ENCODE results near the gene PMAIP1. TPM values are rescaled to one million over a fixed set of nuclear protein-coding genes. Genes with fewer than 3 reads are reported as not detected.
A peak's percentile ranks its signal among the peaks of the same experiment; 100 is the strongest.
"Not testable (repeated sequence)": the region's sequence is repeated elsewhere in the genome, so short reads cannot be mapped to it uniquely, and the experiment has no call there.

PMAIP1 gene
- 10 to 100 TPM in 1 of 7 donors, 1 to 10 TPM in 2, under 1 TPM in 3, not detected in 1; 0.30 to 11.8 (median 1.8) TPM for total RNA-seq
- polyA plus RNA-seq, result under 1 TPM; 0.47 to 0.75 TPM
- long read RNA-seq, donor 1, partial matches to known transcripts, result 0 of 1 reads
- long read RNA-seq, donor 1, other reads (novel, unspliced or antisense), result 0 of 1 reads
- long read RNA-seq, donor 2, transcript PMAIP1-202 (2 exons, 1,948 nt), result major isoform, 11 of 11 reads
- long read RNA-seq, donor 2, partial matches to known transcripts, result 0 of 11 reads
- long read RNA-seq, donor 2, other reads (novel, unspliced or antisense), result 0 of 11 reads
- long read RNA-seq, donor 3, result 0 reads

DNA sequence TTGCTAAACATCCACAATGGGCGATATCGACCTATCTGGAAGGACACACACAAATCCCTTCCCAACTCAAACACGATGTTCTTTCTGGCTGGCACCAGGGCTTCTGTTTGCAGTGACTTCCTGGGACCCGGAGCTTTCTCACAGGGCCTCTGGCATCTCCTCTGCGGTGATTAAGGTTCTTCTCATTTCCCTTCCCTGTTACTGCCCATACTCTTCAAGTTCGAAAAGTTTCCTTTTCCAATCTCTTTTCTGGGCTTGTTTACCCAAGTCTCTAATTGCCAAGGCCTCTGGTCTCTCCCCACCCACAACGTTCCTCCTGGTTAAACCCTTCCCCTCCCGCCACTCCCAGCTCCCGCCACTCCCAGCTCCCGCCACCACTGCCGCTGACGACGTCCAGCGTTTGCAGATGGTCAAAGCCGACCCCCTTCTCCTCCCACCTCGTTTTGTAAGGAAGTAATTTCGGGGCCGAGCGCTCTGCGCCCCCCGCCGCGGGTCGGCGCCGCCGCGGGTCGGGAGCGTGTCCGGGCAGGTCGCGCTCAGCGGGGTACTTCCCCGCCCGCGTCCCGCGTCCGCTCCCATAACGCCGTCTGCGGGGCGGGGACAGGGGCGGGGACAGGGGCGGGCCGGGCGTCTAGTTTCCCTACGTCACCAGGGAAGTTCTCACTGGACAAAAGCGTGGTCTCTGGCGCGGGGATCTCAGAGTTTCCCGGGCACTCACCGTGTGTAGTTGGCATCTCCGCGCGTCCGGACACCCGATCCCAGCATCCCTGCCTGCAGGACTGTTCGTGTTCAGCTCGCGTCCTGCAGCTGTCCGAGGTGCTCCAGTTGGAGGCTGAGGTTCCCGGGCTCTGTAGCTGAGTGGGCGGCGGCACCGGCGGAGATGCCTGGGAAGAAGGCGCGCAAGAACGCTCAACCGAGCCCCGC, at the start of gene PMAIP1:
Gene PMAIP1, plus strand, starts transcription at position 699 of the 924 bp plus-strand sequence. Its CDS starts 182 bp downstream, at position 881.
- TF ChIP-seq, protein P1, sequence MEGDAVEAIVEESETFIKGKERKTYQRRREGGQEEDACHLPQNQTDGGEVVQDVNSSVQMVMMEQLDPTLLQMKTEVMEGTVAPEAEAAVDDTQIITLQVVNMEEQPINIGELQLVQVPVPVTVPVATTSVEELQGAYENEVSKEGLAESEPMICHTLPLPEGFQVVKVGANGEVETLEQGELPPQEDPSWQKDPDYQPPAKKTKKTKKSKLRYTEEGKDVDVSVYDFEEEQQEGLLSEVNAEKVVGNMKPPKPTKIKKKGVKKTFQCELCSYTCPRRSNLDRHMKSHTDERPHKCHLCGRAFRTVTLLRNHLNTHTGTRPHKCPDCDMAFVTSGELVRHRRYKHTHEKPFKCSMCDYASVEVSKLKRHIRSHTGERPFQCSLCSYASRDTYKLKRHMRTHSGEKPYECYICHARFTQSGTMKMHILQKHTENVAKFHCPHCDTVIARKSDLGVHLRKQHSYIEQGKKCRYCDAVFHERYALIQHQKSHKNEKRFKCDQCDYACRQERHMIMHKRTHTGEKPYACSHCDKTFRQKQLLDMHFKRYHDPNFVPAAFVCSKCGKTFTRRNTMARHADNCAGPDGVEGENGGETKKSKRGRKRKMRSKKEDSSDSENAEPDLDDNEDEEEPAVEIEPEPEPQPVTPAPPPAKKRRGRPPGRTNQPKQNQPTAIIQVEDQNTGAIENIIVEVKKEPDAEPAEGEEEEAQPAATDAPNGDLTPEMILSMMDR (IDR thresholded peaks at IDR 0.05), result no peak
- peak; percentile 51 for TF ChIP-seq POLR2A (IDR thresholded peaks at IDR 0.05)

DNA sequence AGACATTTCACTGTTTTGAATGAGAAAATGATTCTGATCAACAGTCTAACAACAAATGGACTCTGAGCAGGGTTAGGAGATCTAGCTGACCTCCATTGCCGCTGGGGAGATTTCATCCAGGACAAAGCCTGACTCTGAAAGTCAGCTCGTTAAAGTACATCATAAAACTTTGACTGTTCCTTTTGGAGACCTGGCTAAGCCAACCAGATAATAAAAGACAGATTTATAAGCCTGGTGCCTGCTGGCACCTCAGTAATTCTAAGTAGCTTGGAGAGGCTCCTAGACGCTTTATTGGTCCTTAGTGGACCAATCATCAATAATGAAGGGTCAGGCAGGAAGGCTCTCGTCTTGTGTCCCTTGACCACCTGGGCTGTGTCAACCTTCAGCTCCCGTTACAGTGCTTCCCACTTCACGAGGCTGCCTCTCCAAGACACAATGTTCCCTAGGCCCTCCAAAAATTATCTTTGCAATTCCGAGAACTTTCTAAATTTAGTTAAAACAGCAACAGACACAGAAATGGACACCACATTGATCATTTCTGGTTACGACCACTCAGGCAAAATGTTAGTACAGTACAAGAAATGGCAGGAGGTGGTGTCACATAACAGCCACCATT, 47.9 kb upstream of the PMAIP1 start:
- DNase-seq, result no peak
- intact Hi-C loops (cut with DNase I), result no loop called here
- H3K9me3 ChIP-seq, result no peaks in the 10 kb centered on the region
- no peaks in the 10 kb centered on the region for H3K4me1 ChIP-seq (ENCODE audit: insufficient read depth)
- no peaks in the 10 kb centered on the region for H3K27me3 ChIP-seq
- no peak overlapping the region for H3K4me3 ChIP-seq
- H3K27ac ChIP-seq, result no peak overlapping the region
- 45 to 67% (median 63%) methylated on average over 8 of the region's 8 CpGs for WGBS, 3 donors
- no peaks in the 10 kb centered on the region for H3K36me3 ChIP-seq
- TF ChIP-seq, protein P1 (IDR thresholded peaks at IDR 0.05), result no peak
- TF ChIP-seq EP300 (IDR thresholded peaks at IDR 0.05) (no peak), POLR2A (IDR thresholded peaks at IDR 0.05) (no peak)

More for the DNA sequence above, at the start of gene PMAIP1:
- H3K4me1 ChIP-seq (ENCODE audit: insufficient read depth), result peaks cover 3% of the 10 kb centered on the region
- H3K27me3 ChIP-seq, result no peaks in the 10 kb centered on the region
- H3K27ac ChIP-seq, result no peak within 1 kb of the TSS
- H3K9me3 ChIP-seq, result no peaks in the 10 kb centered on the region
- WGBS, 3 donors, result 1 to 2% (median 1%) methylated on average over 67 to 73 of the region's 73 CpGs
- intact Hi-C loops (cut with DNase I), result no loop called here
- peak; percentile 74 to 86 (median 82) for DNase-seq
- no peaks in the 10 kb centered on the region for H3K36me3 ChIP-seq
- H3K4me3 ChIP-seq, result peak within 1 kb of the TSS; percentile 57

DNA sequence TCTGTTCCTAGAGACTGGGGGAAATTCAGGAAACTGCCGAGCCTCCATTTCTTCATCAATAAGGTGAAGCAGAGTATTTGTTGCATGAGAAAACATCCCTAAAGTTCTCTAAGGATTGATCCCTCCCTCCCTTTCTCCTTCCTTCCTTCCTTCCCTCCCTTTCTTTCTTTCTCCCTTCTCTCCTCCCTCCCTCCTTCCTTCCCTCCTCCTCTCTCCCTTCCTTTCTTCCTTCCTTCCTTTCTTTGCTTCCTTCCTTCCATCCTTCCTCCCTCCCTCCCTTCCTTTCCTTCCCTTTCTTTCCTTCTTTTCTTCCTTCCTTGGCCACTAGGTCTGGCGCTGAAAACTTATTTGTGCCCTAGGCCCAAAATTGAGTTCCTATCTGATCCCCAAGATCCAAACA, 47.2 kb upstream of the PMAIP1 start:
- WGBS, 3 donors, result 91 to 99% (median 97%) methylated on average over 2 of the region's 2 CpGs
- Histone ChIP-seq H3K27ac (no peak overlapping the region), H3K27me3 (no peaks in the 10 kb centered on the region), H3K9me3 (no peaks in the 10 kb centered on the region), H3K4me1 (ENCODE audit: insufficient read depth) (no peaks in the 10 kb centered on the region), H3K36me3 (no peaks in the 10 kb centered on the region), H3K4me3 (no peak overlapping the region)
- TF ChIP-seq, protein P1 (IDR thresholded peaks at IDR 0.05), result no peak
- TF ChIP-seq POLR2A (IDR thresholded peaks at IDR 0.05) (no peak), EP300 (IDR thresholded peaks at IDR 0.05) (no peak)
- DNase-seq, result no peak
- intact Hi-C loops (cut with DNase I), result no loop called here

DNA sequence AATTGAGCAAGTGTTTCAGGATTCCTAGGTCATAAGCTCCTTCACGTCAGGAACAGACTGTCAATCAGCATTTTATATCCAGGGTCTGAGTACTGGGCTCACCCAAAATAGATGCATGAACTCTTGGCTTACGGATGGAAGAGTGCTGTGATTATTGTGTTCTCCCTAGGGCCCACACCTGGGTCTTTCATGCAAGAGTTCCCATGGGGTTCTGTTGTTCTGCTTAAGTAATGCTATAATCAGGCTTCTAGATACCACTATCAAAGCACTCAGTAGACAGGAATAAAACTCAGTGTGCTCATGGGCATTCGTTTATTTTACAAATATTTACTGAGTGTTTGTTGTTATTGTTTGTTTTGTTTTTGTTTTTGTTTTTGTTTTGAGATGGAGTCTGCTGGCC, 46.4 kb upstream of the PMAIP1 start:
- Histone ChIP-seq H3K27me3 (no peaks in the 10 kb centered on the region), H3K27ac (no peak overlapping the region), H3K36me3 (no peaks in the 10 kb centered on the region), H3K9me3 (no peaks in the 10 kb centered on the region), H3K4me1 (ENCODE audit: insufficient read depth) (no peaks in the 10 kb centered on the region), H3K4me3 (no peak overlapping the region)
- intact Hi-C loops (cut with DNase I), result no loop called here
- no peak for DNase-seq
- 73 to 83% (median 79%) methylated on average over 3 of the region's 3 CpGs for WGBS, 3 donors
- TF ChIP-seq POLR2A (IDR thresholded peaks at IDR 0.05) (no peak), EP300 (IDR thresholded peaks at IDR 0.05) (no peak)
- TF ChIP-seq, protein P1 (IDR thresholded peaks at IDR 0.05), result no peak

DNA sequence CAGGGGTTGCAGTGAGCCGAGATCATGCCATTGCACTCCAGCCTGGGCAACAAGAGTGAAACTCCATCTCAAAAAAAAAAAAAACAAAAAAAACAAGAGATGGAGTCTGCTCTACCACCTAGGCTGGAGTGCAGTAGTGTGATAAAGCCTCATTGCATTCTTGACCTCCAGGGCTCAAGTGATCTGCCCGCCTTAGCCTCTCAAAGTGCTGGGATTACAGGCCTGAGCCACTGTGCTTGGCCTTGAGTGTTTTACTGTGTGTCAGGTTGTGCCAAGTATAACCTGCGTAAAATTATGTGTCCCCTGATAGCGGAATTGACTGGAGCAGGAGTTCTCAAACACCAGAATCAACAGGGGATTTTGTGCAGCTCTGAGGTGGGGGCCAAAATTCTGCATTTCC, 45.8 kb upstream of the PMAIP1 start:
- intact Hi-C loops (cut with DNase I); H3K4me3 ChIP-seq; H3K4me1 ChIP-seq (ENCODE audit: insufficient read depth); H3K9me3 ChIP-seq; H3K27ac ChIP-seq; H3K36me3 ChIP-seq; DNase-seq; H3K27me3 ChIP-seq: not testable (repeated sequence)
- WGBS, 3 donors, result 86 to 94% (median 93%) methylated on average over 4 of the region's 4 CpGs
